LoVo (cell line): ENCODE data around the gene ZMYND8.
"Not testable (repeated sequence)": the region's sequence is repeated elsewhere in the genome, so short reads cannot be mapped to it uniquely, and the experiment has no call there.

Source experiments
- DNase-seq: peaks from one replicate; pipeline ENCODE4 v3.0.0-alpha.2; 2016; ENCODE audit warnings: low spot score

The ZMYND8 gene

DNA sequence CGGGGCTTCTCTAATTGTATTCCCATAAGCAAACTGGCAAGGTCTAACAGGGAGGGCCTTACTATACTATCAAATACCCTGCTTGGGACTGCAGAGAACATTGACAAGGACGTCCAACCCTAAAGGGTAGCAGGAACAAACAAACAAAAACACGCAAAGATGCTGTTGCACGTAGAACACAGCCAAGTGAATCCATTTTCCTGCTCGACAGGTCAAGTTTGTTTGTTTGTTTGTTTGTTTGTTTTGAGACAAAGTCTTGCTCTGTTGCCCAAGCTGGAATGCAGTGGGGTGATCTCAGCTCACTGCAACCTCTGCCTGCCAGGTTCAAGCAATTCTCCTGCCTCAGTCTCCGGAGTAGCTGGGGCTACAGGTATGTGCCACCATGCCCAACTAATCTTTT is 91.3 kb downstream of the ZMYND8 start:
- DNase-seq = no peak

DNA sequence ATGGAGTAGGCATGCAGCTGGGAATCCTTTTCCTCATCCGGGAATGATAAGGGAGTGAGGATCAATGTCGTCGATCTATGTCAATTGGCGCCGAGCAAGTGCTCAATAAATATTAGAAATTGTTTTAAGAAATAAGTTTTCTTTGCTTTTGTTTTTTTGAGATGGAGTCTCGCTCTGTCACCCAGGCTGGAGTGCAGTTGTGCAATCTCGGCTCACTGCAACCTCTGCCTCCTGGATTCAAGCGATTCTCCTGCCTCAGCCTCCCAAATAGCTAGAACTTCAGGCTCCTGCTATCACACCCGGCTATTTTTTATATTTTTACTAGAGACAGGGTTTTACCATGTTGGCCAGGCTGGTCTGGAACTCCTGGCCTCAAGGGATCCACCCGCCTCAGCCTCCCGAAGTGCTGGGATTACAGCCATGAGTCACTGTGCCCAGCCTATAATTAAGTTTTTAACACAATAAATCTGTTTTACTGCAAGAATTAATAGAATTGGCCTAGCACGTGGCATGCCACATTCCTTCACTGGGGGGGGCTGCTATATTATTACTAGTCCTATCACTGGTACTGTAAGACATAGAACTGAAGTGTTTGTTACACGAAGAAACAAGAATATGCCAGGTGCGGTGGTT is 92.2 kb downstream of the ZMYND8 start:
- not testable (repeated sequence) for DNase-seq

- DNase-seq = no peak
Observed at GRCh38 chr20:47263465-47264084, 92.9 kb downstream of the ZMYND8 start.

DNA sequence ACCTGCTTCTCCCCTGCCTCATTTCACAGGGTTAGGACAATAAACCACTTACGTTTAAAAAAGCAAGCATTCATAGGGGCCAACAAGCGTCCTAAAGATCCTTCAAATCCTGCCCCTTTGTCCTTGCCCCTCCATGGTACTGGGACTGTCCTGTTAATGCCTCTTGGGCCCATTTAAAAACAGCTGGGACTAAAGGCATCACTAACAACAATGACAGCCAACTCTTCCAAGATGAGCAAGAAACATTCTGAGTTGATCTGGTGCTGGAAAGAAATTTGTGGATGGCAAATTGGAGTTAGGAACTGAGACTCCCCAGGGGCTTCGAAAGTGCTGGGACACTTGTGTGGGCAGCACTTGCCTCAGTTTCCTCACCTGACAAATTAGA is 93.4 kb downstream of the ZMYND8 start:
- DNase-seq = no peak

GRCh38 chr20:47262365-47263013 is 94.0 kb downstream of the ZMYND8 start:
- DNase-seq = no peak

GRCh38 chr20:47262008-47262364 is 94.5 kb downstream of the ZMYND8 start:
- no peak for DNase-seq

DNA sequence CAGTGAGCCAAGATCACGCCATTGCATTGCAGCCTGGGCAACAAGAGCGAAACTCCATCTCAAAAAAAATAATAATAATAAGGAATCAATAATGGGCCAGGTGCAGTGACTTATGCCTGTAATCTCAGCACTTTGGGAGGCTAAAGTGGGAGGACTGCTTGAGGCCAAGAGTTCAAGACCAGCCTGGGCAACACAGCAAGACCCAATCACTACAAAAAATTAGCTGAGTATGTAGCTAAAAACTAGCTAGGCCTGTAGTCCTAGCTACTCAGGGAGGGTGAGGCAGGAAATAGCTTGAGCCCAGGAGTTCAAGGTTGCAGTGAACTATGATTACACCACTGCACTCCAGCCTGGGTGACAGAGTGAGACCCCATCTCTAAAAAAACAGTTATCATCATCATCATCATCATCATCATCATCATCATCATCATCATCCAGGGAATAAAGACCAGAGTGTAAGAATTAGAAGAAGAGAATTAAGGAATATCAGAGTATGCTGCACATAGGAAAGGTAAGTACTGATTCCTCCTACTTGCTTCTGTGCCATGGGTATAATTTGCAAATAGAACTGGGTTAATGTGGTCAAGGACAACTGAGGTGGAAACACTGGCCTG is 95.2 kb downstream of the ZMYND8 start:
- DNase-seq = not testable (repeated sequence)

DNA sequence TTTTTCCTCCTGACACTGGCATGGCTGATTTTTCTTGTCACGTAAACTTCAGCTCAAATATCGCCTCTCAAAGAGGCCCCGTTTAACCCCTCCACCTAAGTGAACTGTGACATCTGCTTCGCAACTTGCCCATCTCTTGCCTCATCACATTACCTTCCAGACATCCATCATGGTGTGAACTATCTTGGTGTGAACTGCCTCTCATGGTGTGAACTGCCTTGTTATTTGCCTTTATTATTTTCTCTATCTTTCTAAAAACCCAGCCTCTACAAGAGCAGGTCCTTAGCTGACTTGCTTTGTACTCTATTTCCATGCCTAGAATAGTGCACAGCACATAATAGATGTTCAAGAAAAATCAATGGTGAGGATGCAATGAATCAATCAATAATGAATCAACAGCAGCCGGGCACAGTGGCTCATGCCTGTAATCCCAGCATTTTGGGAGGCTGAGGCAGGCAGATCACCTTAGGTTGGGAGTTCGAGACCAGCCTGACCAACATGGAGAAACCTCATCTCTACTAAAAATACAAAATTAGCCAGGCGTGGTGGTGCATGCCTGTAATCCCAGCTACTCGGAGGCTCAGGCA is 95.9 kb downstream of the ZMYND8 start:
- DNase-seq = not testable (repeated sequence)

DNA sequence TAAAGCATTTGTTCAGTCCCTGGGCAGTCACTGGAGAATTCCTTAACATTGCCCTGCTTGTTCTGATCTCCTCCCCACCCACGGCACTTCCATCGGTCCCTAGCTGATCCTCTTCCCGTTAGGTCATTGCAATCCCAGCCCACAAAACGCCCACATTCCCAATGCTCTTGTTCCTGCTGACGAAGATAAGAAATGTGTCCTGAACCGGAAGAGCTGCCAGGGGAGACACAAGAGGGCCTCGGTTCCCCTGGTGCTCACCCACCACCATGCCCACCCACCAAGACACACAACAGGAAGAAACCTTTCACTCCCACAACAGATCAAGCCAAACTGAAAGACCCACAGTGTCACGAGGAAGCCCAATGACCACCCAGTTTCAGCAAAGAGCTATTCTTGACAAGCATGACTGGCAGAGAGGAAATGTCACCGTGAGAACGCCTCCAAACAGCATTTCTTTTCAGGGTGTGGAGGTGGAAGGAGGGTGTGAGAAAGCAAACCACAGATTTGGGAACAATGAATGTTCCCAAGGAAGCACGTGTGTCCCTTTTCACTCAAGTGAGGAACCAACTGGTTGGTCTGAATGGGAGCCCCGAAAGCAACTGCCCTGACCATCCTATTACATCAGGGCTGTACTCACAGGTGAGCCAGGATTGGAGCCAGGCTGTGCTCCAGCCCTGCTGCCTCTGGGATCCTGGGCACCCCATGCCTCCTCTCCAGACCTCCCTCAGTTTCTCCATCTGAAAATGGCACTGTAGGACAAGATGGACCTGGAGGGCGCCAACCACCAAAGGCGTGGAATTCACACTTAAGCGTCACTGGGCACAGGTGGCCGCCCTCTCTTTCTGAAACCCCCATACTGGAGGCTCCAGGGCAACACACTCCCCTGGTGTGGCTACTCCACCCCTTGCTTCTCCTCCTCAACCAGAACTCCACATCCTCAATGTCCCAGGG is 97.5 kb downstream of the ZMYND8 start:
- no peak for DNase-seq

DNA sequence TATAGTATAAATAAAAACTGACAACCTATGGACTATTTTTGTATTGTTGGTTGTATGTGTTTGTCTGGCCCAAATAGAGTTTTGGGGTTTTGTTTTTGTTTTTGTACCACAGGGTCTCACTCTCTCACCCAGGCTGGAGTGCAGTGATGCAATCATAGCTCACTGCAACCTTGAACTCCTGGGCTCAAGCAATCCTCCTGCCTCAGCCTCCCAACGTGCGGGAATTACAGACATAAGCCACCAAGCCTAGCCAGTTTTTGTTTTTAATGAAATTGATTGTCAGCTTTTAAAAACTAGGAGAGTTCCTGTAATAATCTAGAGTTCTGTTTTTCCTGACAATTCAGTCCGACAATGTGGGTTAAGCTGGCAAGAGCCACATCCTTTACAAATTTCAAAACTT is 98.7 kb downstream of the ZMYND8 start:
- no peak for DNase-seq

GRCh38 chr20:47257256-47257655 is 99.2 kb downstream of the ZMYND8 start:
- DNase-seq = no peak

- DNase-seq = no peak
Observed at GRCh38 chr20:47256668-47257236, 99.7 kb downstream of the ZMYND8 start.

DNA sequence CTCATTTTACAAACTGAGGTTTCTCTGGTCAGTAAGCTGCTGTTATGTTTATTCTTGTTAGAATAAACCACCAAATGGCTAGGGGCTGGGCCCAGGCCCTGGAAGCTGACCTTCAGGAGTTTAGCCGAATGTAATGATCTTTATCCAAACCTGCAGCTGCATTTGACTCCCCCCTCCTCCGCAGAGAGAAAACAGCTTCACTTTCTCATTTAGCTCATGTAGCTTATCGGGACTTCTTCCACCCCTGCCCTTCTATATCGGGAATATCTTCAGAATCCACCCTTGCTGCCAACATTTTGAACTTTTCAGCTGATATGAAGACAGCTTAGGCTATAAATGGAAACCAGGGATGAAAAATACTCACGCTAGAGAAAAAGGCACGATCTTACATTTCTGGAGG is 102.6 kb downstream of the ZMYND8 start:
- DNase-seq = no peak

- DNase-seq = no peak
Observed at GRCh38 chr20:47252879-47253307, 103.6 kb downstream of the ZMYND8 start.

DNA sequence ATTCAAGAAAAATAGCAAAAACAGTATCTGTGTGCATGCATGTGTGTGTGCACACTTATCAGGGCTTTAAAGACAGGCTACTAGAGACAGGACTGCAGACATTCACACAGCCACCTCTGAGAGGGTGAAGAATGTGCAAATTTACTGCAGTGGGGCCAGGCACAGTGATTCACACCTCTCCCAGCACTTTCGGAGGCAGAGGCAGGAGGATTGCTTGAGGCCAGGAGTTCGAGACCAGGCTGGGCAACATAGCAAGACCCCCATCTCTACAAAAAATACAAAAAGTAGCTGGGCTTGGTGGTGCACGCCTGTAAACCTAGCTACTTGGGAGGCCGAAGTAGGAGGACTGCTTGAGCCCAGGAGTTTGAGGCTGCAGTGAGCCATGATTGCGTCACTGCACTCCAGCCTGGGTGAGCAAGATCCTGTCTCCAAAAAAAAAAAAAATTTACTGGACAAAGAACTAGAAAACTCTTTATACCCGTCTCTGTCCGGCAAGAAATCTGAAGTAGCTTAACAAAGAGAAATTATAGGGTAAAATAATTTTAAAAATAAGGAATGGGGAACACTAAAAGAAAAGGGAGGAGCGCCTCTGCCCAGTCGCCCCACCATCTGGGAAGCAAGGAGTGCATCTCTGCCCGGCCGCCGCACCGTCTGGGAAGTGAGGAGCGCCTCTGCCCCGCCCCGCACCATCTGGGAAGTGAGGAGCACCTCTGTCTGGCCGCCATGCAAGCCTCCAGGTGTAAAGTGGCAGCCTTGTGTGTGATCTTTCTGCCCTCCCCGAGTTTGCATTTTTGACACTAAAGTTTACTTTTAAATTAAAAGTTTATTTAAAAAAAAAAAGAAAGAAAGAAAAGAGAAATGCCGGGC is 105.1 kb downstream of the ZMYND8 start:
- no peak for DNase-seq

GRCh38 chr20:47250360-47250759 is 106.1 kb downstream of the ZMYND8 start:
- DNase-seq = no peak

- no peak for DNase-seq
Observed at GRCh38 chr20:47249913-47250312, 106.6 kb downstream of the ZMYND8 start.

DNA sequence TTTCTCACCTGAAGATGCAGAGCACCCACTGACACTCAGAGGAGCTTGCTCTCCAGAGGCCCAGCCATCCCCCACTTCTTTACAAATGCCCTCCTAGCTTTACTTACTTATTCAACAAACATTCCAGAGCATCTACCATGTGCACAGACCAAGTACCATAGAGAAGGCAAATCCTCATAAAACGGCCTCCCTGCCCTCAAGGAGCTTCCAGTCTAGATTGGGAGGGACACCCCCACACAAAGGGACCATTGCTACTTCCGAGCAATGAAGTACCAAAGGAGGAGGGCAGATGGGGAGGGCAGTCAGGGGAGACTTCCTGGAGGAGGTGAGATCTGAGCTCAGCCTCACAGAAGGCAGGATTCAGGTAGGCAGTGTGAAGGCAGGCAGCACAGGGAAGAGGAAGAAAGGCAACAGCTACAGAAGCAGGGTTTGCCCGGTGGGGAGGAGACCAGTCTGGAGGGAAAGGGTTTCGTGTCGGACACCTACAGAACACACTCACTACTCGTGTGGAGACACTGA is 108.0 kb downstream of the ZMYND8 start:
- no peak for DNase-seq

DNA sequence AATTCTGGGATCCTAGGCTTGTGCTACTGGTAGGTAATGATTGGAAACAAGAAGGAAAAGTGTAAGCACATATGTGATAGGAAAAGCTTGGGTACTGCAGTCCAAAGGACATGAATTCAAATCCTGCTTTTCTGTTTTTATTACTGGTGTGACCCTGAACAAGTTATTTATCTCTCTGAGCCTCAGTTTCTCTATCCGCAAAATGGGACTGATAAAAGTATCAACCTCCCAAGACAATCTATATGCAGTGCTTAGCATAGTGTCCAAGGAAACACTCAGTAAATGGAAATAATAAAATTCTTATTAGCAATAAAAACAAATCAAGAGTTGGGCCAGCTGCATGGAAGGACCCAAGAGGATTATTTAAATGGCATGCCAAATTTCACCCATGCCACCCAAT is 108.5 kb downstream of the ZMYND8 start:
- no peak for DNase-seq
